IMR-90 (cell line): Measurements from ENCODE around the gene LRRC66. TPM values are rescaled to one million over a fixed set of nuclear protein-coding genes. Genes with fewer than 3 reads are reported as not detected.

Experiments used
- ATAC-seq: fragments of 200-7000 bp; cut with Tn5 transposase; 2 replicates; pipeline ENCODE4 v1.9.1; 2020; ENCODE audit warnings: low read depth, mild to moderate bottlenecking, moderate library complexity
- BruUV-seq: library from RNA; stranded (reverse); fragments of 400-500 nt; replicated peaks from 2 replicates; lab custom pipeline; 2021; lab: Mats Ljungman, UMichigan
- CTCF ChIA-PET: fragments of 300-600 bp; formaldehyde crosslinking; extraction: SDS; loops from one replicate; lab custom pipeline; 2021; ENCODE audit warnings: antibody characterized with exemption; lab: Yijun Ruan, JAX
- POLR2A ChIA-PET: fragments of 300-600 bp; sonication (Branson Sonifier 250); formaldehyde crosslinking; loops from one replicate; lab custom pipeline; 2022; ENCODE audit warnings: antibody characterized with exemption; ENCODE audit not compliant: unreplicated experiment; lab: Charles Lee
- DNase-seq: peaks from one replicate; pipeline ENCODE4 v3.0.0; 2013
- H2AFZ ChIP-seq: replicated peaks from 2 replicates; pipeline ENCODE3; 2013; ENCODE audit warnings: low read length, mild to moderate bottlenecking; ENCODE audit not compliant: poor library complexity
- H2AK5ac ChIP-seq: 2 replicates; pipeline ENCODE4 v1.6.1; 2013; ENCODE audit warnings: low read depth, low read length, inconsistent platforms
- H2AK9ac ChIP-seq: replicated peaks from 2 replicates; pipeline ENCODE3; 2013; ENCODE audit warnings: mild to moderate bottlenecking, low read depth, low read length, moderate library complexity; ENCODE audit not compliant: poor library complexity
- H2BK120ac ChIP-seq: 2 replicates; pipeline ENCODE4 v1.6.1; 2013; ENCODE audit warnings: low read depth, low read length, inconsistent platforms
- H2BK15ac ChIP-seq: 3 replicates; pipeline ENCODE4 v1.6.1; 2013; ENCODE audit warnings: low read depth, low read length, inconsistent platforms
- H2BK20ac ChIP-seq: 2 replicates; pipeline ENCODE4 v1.6.1; 2013; ENCODE audit warnings: low read depth, mild to moderate bottlenecking, inconsistent platforms, low read length, moderate library complexity
- H2BK5ac ChIP-seq: 2 replicates; pipeline ENCODE4 v1.6.1; 2013; ENCODE audit warnings: mild to moderate bottlenecking, low read depth, low read length, inconsistent platforms; ENCODE audit not compliant: poor library complexity, severe bottlenecking
- H3K14ac ChIP-seq: replicated peaks from 2 replicates; pipeline ENCODE4 v1.6.1; 2013; ENCODE audit warnings: low read depth, low read length, inconsistent platforms
- H3K18ac ChIP-seq: 2 replicates; pipeline ENCODE4 v1.6.1; 2013; ENCODE audit warnings: low read depth, low read length, control low read depth
- H3K23ac ChIP-seq: 2 replicates; pipeline ENCODE4 v1.6.1; 2013; ENCODE audit warnings: low read depth, low read length, inconsistent platforms
- H3K27ac ChIP-seq: 2 replicates; pipeline ENCODE4 v1.5.1; 2013; ENCODE audit warnings: mild to moderate bottlenecking, control low read depth, low read length; ENCODE audit not compliant: insufficient read depth
- H3K27me3 ChIP-seq: 2 replicates; pipeline ENCODE4 v1.6.1; 2013; ENCODE audit warnings: low read length; ENCODE audit not compliant: control insufficient read depth, insufficient read depth
- H3K36me3 ChIP-seq: 2 replicates; pipeline ENCODE4 v1.6.1; 2013; ENCODE audit warnings: low read length, mixed read lengths; ENCODE audit not compliant: control insufficient read depth, insufficient read depth
- H3K4ac ChIP-seq: 2 replicates; pipeline ENCODE4 v1.6.1; 2013; ENCODE audit warnings: low read depth, low read length, inconsistent platforms
- H3K4me1 ChIP-seq: 2 replicates; pipeline ENCODE4 v1.6.1; 2013; ENCODE audit warnings: low read length, mixed read lengths; ENCODE audit not compliant: control insufficient read depth, insufficient read depth
- H3K4me2 ChIP-seq: 2 replicates; pipeline ENCODE4 v1.6.1; 2013; ENCODE audit warnings: low read depth, mild to moderate bottlenecking, control low read depth, low read length, moderate library complexity
- H3K4me3 ChIP-seq: 2 replicates; pipeline ENCODE4 v1.5.1; 2013; ENCODE audit warnings: low read depth, mild to moderate bottlenecking, control low read depth, low read length, moderate library complexity; ENCODE audit not compliant: insufficient read depth
- H3K56ac ChIP-seq: 2 replicates; pipeline ENCODE4 v1.6.1; 2013; ENCODE audit warnings: low read length, inconsistent platforms; ENCODE audit not compliant: insufficient read depth; ENCODE audit errors: extremely low read depth
- H3K79me1 ChIP-seq, 2 experiments: 2 replicates each; pipeline ENCODE4 v1.6.1; 2013; ENCODE audit warnings: low read length in 2 of 2, inconsistent platforms in 1 of 2, low read depth in 1 of 2
- H3K9ac ChIP-seq: 2 replicates; pipeline ENCODE4 v1.6.1; 2013; ENCODE audit warnings: low read depth, low read length, control low read depth
- H3K9me1 ChIP-seq: 2 replicates; pipeline ENCODE4 v1.6.1; 2013; ENCODE audit warnings: low read length, inconsistent platforms; ENCODE audit not compliant: insufficient read depth
- H3K9me3 ChIP-seq: 2 replicates; pipeline ENCODE4 v1.6.1; 2013; ENCODE audit warnings: low read length; ENCODE audit not compliant: control insufficient read depth, insufficient read depth
- H4K20me1 ChIP-seq: 2 replicates; pipeline ENCODE4 v1.6.1; 2013; ENCODE audit warnings: low read length, inconsistent platforms; ENCODE audit not compliant: insufficient read depth
- H4K5ac ChIP-seq: 2 replicates; pipeline ENCODE4 v1.6.1; 2013; ENCODE audit warnings: mild to moderate bottlenecking, low read depth, low read length, control low read depth
- H4K8ac ChIP-seq, 2 experiments: 2 replicates each; pipeline ENCODE4 v1.6.1; 2013; ENCODE audit warnings: low read depth in 2 of 2, low read length in 2 of 2, control low read depth in 1 of 2, inconsistent platforms in 1 of 2
- H4K91ac ChIP-seq: 2 replicates; pipeline ENCODE4 v1.6.1; 2013; ENCODE audit warnings: low read depth, low read length, inconsistent platforms; ENCODE audit not compliant: insufficient read depth
- CEBPB ChIP-seq: IDR thresholded peaks from 2 replicates; pipeline ENCODE4 v1.6.1; 2012; ENCODE audit warnings: low read depth, low read length, improper control_type of control experiment
- ELK1 ChIP-seq: fragments of 150-350 bp; IDR thresholded peaks from 2 replicates; pipeline ENCODE4 v1.6.1; 2016; ENCODE audit warnings: low read depth, mild to moderate bottlenecking, low read length, moderate library complexity, borderline replicate concordance
- RCOR1 ChIP-seq: IDR thresholded peaks from 2 replicates; pipeline ENCODE4 v1.6.1; 2012; ENCODE audit warnings: mild to moderate bottlenecking, low read length, improper control_type of control experiment; ENCODE audit not compliant: insufficient replicate concordance
- WGBS, 2 experiments: methylation state at CpG; one replicate each; pipeline versions ENCODE4 v1.1.5 to v1.1.7; 2013; ENCODE audit warnings: missing lambda C conversion rate in 2 of 2; ENCODE audit not compliant: insufficient read length in 1 of 2; ENCODE audit errors: extremely low coverage in 2 of 2; 5-methylcytosine and 5-hydroxymethylcytosine counted together
- dilution Hi-C: fragments of 300-500 bp; cut with HindIII; formaldehyde crosslinking; loops from one replicate; pipeline ENCODE4 v1.14.3; 2018; ENCODE audit warnings: low sequenced_read_pairs; ENCODE audit not compliant: unreplicated experiment
- in situ Hi-C: fragments of 300-500 bp; cut with MboI; formaldehyde crosslinking; loops from 3 replicates; pipeline ENCODE4 v1.14.3; 2019; ENCODE audit warnings: low sequenced_read_pairs, inconsistent platforms, mixed read lengths
- intact Hi-C: fragments of 100-400 bp; cut with micrococcal nuclease; formaldehyde crosslinking; loops from 2 replicates; pipeline ENCODE4 v1.10.0; 2022
- polyA plus RNA-seq, 3 experiments: library from polyadenylated mRNA; depleted of rRNA; stranded (reverse); fragments of >200 nt; gene quantifications; 2 replicates each; pipeline ENCODE4 v1.2.3, GENCODE V29; 2012; ENCODE audit warnings: low replicate concordance in 1 of 3
- total RNA-seq: library from RNA; depleted of rRNA; stranded (reverse); fragments of >200 nt; gene quantifications from 2 replicates; pipeline ENCODE4 v1.2.3, GENCODE V29; 2012

Gene LRRC66
- total and polyA plus RNA-seq, 2 of the 4 experiments (the other 2 are of a cell fraction), result 0.09 to 0.18 TPM

- Histone ChIP-seq H4K91ac (no peak overlapping the region), H2AK9ac (no peak overlapping the region), H4K20me1 (no peaks in the 10 kb centered on the region; the same call in 1 of the 2 replicates), H2AK5ac (no peak overlapping the region), H3K4ac (no peak overlapping the region), H3K56ac (no peak overlapping the region), H3K14ac (no peak overlapping the region), H2BK15ac (no peak overlapping the region), H3K4me3 (no peak overlapping the region), H3K9me1 (no peaks in the 10 kb centered on the region), H3K4me1 (peaks cover 2% of the 10 kb centered on the region), H3K36me3 (no peaks in the 10 kb centered on the region), H3K18ac (no peak overlapping the region), H3K27ac (no peak overlapping the region), H2BK20ac (no peak overlapping the region), H2BK120ac (no peak overlapping the region), H4K5ac (no peak overlapping the region), H3K4me2 (no peak overlapping the region), H3K9me3 (no peaks in the 10 kb centered on the region), H2AFZ (no peak overlapping the region), H3K23ac (no peak overlapping the region), H3K79me1 (no peaks in the 10 kb centered on the region), H4K8ac (no peak overlapping the region), H2BK5ac (no peak overlapping the region), H3K27me3 (no peaks in the 10 kb centered on the region), H3K9ac (no peak overlapping the region)
- POLR2A ChIA-PET, result no interaction called here
- in situ Hi-C loops, result no loop called here
- TF ChIP-seq ELK1, result no peak
- TF ChIP-seq RCOR1, result no peak
- 0 out of 2 replicates have a peak, but pooled peaks have one; percentile 27 for TF ChIP-seq CEBPB
- dilution Hi-C loops, result no loop called here
- intact Hi-C loops, result no loop called here
- ATAC-seq, result peak; percentile 32; the same call in 1 of the 2 replicates
- BruUV-seq, result no TSS peak
- DNase-seq, result peak; percentile 40
- CTCF ChIA-PET, result no interaction called here
- no CpG with 5 or more reads among the region's 2 CpGs for WGBS, 2 experiments
These were observed 18.5 kb downstream of the LRRC66 start for GRCh38 chr4:52001616-52002015.
